Measurements from ENCODE around the gene WDR20. TPM values are rescaled to one million over a fixed set of nuclear protein-coding genes. Genes with fewer than 3 reads are reported as not detected.

WDR20 gene
- total RNA-seq, 3 donors from 2014 or later (not counting 1 experiment from before 2014, with no cell fraction given), result 55.5 to 66.7 (median 62.2) TPM

DNA sequence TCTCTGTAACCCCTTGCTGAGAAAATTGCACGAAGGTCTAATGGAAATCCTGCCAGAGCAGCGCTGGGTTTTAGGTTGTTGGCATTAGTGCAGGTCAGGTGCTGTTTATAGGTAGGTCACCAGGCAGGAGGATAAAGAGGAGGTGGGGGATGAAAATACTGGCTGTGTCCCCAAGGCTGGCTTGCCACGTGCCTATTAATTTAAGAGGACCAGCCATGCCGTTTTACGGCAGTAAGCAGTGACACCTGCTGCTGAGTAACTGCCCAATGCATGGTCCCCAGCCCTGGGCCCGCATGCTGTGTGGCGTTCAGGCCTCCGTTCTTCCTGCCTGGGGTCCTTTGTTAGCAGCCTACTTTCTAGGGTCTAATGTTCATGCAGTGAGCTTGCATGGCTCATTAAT, 67.2 kb downstream of the WDR20 start:
- no peaks in the 10 kb centered on the region for H3K9me3 Mint-ChIP-seq

DNA sequence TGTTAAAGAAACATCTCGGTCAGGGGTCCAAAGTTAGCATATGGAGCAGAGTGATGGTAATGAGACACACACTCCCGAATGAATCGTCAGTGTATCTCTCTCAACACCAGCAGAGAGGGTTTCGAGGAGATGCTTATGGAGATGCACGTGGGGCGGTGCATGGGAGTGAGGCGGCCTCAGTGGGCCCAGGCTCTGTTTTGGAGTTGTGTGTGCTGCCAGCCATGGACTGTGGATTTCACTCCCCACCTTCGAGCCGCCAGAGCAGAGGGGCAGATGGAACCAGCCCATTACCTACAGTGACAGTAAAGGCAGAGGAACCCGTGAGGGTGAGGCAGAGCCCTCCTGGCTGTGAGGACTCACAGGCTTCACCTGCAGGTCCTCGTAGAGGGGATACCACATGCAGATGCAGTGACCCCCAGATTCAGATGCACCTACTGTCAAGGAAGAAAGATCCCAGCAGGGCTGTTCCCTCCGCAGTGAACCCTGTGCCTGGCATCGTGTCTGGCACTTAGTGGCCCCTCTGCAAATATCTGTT, 68.2 kb downstream of the WDR20 start:
- ATAC-seq (no peak), DNase-seq (no peak)
- no peaks in the 10 kb centered on the region for H3K9me3 Mint-ChIP-seq
- no peak overlapping the region for H3K27ac Mint-ChIP-seq
- peaks cover 19 to 24% of the 10 kb centered on the region in 2 donors for H3K4me1 Mint-ChIP-seq
- H3K27me3 Mint-ChIP-seq (ENCODE audit: low read depth in 2 of 2), result no peaks in the 10 kb centered on the region
- H3K27me3 ChIP-seq (ENCODE audit: control insufficient read depth, insufficient read depth, low read length), result no peaks in the 10 kb centered on the region
- no peak overlapping the region for H3K4me3 Mint-ChIP-seq
- intact Hi-C loops (cut with micrococcal nuclease), result no loop called here
- no peak for TF ChIP-seq CTCF (IDR thresholded peaks at IDR 0.05)
- no peaks in the 10 kb centered on the region for H3K9me3 ChIP-seq (ENCODE audit: control insufficient read depth, insufficient read depth, low read length)
- H3K27ac ChIP-seq (ENCODE audit: low read length), result no peak overlapping the region
- no peak overlapping the region for H3K4me3 ChIP-seq (ENCODE audit: low read length)
- peaks cover 12% of the 10 kb centered on the region for H3K36me3 Mint-ChIP-seq
- H3K36me3 ChIP-seq (ENCODE audit: control insufficient read depth, insufficient read depth, low read length), result peaks cover 30% of the 10 kb centered on the region
- 96% methylated on average over 13 of the region's 13 CpGs for WGBS (ENCODE audit: insufficient coverage)
- H3K4me1 ChIP-seq (ENCODE audit: control insufficient read depth, insufficient read depth, low read length), result no peaks in the 10 kb centered on the region

More for the DNA sequence above, 67.2 kb downstream of the WDR20 start:
- Mint-ChIP-seq H3K36me3 (peaks cover 12% of the 10 kb centered on the region), H3K4me1 (peaks cover 19 to 27% of the 10 kb centered on the region in 2 donors), H3K27ac (no peak overlapping the region), H3K4me3 (no peak overlapping the region), H3K27me3 (ENCODE audit: low read depth in 2 of 2) (no peaks in the 10 kb centered on the region)
- DNase-seq (no peak), ATAC-seq (no peak)
- WGBS (ENCODE audit: insufficient coverage), result 96% methylated on average over 8 of the region's 8 CpGs
- no peak overlapping the region for H3K4me3 ChIP-seq (ENCODE audit: low read length)
- H3K36me3 ChIP-seq (ENCODE audit: control insufficient read depth, insufficient read depth, low read length), result peaks cover 30% of the 10 kb centered on the region
- H3K4me1 ChIP-seq (ENCODE audit: control insufficient read depth, insufficient read depth, low read length), result no peaks in the 10 kb centered on the region
- intact Hi-C loops (cut with micrococcal nuclease), result no loop called here
- H3K27ac ChIP-seq (ENCODE audit: low read length), result no peak overlapping the region
- no peaks in the 10 kb centered on the region for H3K9me3 ChIP-seq (ENCODE audit: control insufficient read depth, insufficient read depth, low read length)
- no peak for TF ChIP-seq CTCF (IDR thresholded peaks at IDR 0.05)
- H3K27me3 ChIP-seq (ENCODE audit: control insufficient read depth, insufficient read depth, low read length), result no peaks in the 10 kb centered on the region

- H3K4me1 Mint-ChIP-seq, result peaks cover 19 to 24% of the 10 kb centered on the region in 2 donors
- peaks cover 12% of the 10 kb centered on the region for H3K36me3 Mint-ChIP-seq
- H3K27me3 ChIP-seq (ENCODE audit: control insufficient read depth, insufficient read depth, low read length), result no peaks in the 10 kb centered on the region
- H3K9me3 ChIP-seq (ENCODE audit: control insufficient read depth, insufficient read depth, low read length), result no peaks in the 10 kb centered on the region
- WGBS (ENCODE audit: insufficient coverage), result 95% methylated on average over 17 of the region's 17 CpGs
- H3K36me3 ChIP-seq (ENCODE audit: control insufficient read depth, insufficient read depth, low read length), result peaks cover 30% of the 10 kb centered on the region
- no peak overlapping the region for H3K4me3 Mint-ChIP-seq
- no peak overlapping the region for H3K27ac Mint-ChIP-seq
- no peak overlapping the region for H3K27ac ChIP-seq (ENCODE audit: low read length)
- no peaks in the 10 kb centered on the region for H3K27me3 Mint-ChIP-seq (ENCODE audit: low read depth in 2 of 2)
- intact Hi-C loops (cut with micrococcal nuclease), result no loop called here
- H3K9me3 Mint-ChIP-seq, result no peaks in the 10 kb centered on the region
- ATAC-seq (no peak), DNase-seq (no peak)
- H3K4me1 ChIP-seq (ENCODE audit: control insufficient read depth, insufficient read depth, low read length), result no peaks in the 10 kb centered on the region
- H3K4me3 ChIP-seq (ENCODE audit: low read length), result no peak overlapping the region
- no peak for TF ChIP-seq CTCF (IDR thresholded peaks at IDR 0.05)
These were observed 69.0 kb downstream of the WDR20 start for GRCh38 chr14:102208741-102209140.

All from natural killer cell (primary cell).